CD4-positive, CD25-positive, alpha-beta regulatory T cell (primary cell): ENCODE data around the gene MGRN1. TPM values are rescaled to one million over a fixed set of nuclear protein-coding genes. Genes with fewer than 3 reads are reported as not detected.

Experiments
- ATAC-seq, 2 donors: fragments of 150-1000 bp; cut with Tn5 transposase; one replicate each; pipeline ENCODE4 v1.10.0; 2021; ENCODE audit warnings: low read depth in 2 of 2, moderate number of reproducible peaks in 2 of 2, moderate library complexity in 1 of 2
- DNase-seq, 3 donors: peaks; one replicate each; pipeline versions ENCODE4 v3.0.0 to v3.0.0-alpha.2; 2012 to 2022; ENCODE audit warnings: mixed read lengths in 1 of 3
- H3K27ac ChIP-seq: one replicate; pipeline ENCODE4 v1.7.0; 2013; ENCODE audit warnings: mild to moderate bottlenecking, low read length; ENCODE audit not compliant: insufficient read depth, poor library complexity, severe bottlenecking
- H3K27me3 ChIP-seq: one replicate; pipeline ENCODE4 v1.7.0; 2013; ENCODE audit warnings: low read length; ENCODE audit not compliant: control insufficient read depth, insufficient read depth
- H3K36me3 ChIP-seq: one replicate; pipeline ENCODE4 v1.7.0; 2013; ENCODE audit warnings: mild to moderate bottlenecking, low read length, moderate library complexity; ENCODE audit not compliant: control insufficient read depth, insufficient read depth
- H3K4me1 ChIP-seq: 2 replicates; pipeline ENCODE4 v1.7.0; 2013; ENCODE audit warnings: mild to moderate bottlenecking, low read length; ENCODE audit not compliant: insufficient read depth, control insufficient read depth, poor library complexity, severe bottlenecking
- H3K4me3 ChIP-seq: one replicate; pipeline ENCODE4 v1.7.0; 2013; ENCODE audit warnings: low read depth, mild to moderate bottlenecking, low read length, moderate library complexity
- H3K9me3 ChIP-seq, 2 experiments: 1 replicate in 1 of 2; 2 replicates in 1 of 2; pipeline ENCODE4 v1.7.0; 2013; ENCODE audit warnings: low read length in 2 of 2, mild to moderate bottlenecking in 1 of 2, moderate library complexity in 1 of 2; ENCODE audit not compliant: control insufficient read depth in 2 of 2
- H3K27ac Mint-ChIP-seq, 3 donors: one replicate each; pipeline ENCODE4 v1.8.0; 2020 to 2022; ENCODE audit warnings: mild to moderate bottlenecking in 3 of 3, mixed read lengths in 3 of 3, moderate library complexity in 2 of 3
- H3K27me3 Mint-ChIP-seq: one replicate; pipeline ENCODE4 v1.8.0; 2022; ENCODE audit warnings: mild to moderate bottlenecking, mixed read lengths
- H3K36me3 Mint-ChIP-seq: one replicate; pipeline ENCODE4 v1.8.0; 2020; ENCODE audit warnings: mixed read lengths
- H3K4me1 Mint-ChIP-seq, 4 donors: one replicate each; pipeline ENCODE4 v1.8.0; 2020 to 2022; ENCODE audit warnings: mixed read lengths in 4 of 4, mild to moderate bottlenecking in 1 of 4
- H3K4me3 Mint-ChIP-seq, 4 donors: one replicate each; pipeline ENCODE4 v1.8.0; 2020 to 2022; ENCODE audit warnings: mild to moderate bottlenecking in 4 of 4, mixed read lengths in 4 of 4, moderate library complexity in 3 of 4
- H3K9me3 Mint-ChIP-seq, 7 donors: one replicate each; pipeline ENCODE4 v1.8.0; 2020 to 2022; ENCODE audit warnings: mixed read lengths in 7 of 7, mild to moderate bottlenecking in 3 of 7, moderate library complexity in 2 of 7
- polyA plus RNA-seq, 4 donors: library from polyadenylated mRNA; unstranded; fragments of 300-500 nt; fragmentation: Illumina TruSeq; gene quantifications; one replicate each; pipeline ENCODE4 v1.2.3, GENCODE V29; 2021
- total RNA-seq: library from RNA; stranded (reverse); gene quantifications from one replicate; pipeline ENCODE4 v1.2.3, GENCODE V29; 2022

Gene MGRN1
- total and polyA plus RNA-seq, 5 donors from 2014 or later = 2.5 to 78.2 (median 4.7) TPM

- Mint-ChIP-seq H3K27ac (no peak overlapping the region), H3K4me1 (peaks cover 0 to 12% (median under 1%) of the 10 kb centered on the region in 4 donors), H3K36me3 (no peaks in the 10 kb centered on the region), H3K9me3 (peaks cover 0 to 3% (median 0%) of the 10 kb centered on the region in 7 donors), H3K27me3 (peaks cover 21% of the 10 kb centered on the region), H3K4me3 (no peak overlapping the region)
- Histone ChIP-seq H3K36me3 (no peaks in the 10 kb centered on the region), H3K9me3 (peaks cover 0 to 7% of the 10 kb centered on the region in 2 experiments), H3K27ac (no peak overlapping the region), H3K27me3 (peaks cover 8% of the 10 kb centered on the region), H3K4me3 (no peak overlapping the region), H3K4me1 (peaks cover 3% of the 10 kb centered on the region)
- ATAC-seq (no peak), DNase-seq (no peak)
Measured at GRCh38 chr16:4588386-4588785, 36.2 kb upstream of the MGRN1 start.

DNA sequence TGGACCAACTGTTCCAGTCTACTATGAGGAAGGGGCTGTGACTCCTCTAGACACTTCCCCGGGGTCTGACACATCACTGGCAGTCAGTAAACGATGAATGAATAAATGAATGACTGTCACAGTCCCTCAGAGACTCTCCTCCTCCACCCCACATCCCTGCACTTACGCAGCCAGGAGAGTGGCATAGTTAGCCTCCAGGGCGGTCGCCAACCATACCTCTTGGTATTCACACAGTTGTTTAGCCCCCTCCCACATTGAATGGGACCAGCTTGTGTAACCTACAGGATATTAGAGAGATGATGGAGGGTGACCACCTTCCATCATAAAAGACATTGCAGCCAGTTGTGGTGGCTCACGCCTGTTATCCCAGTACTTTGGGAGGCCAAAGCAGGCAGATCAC is 35.7 kb upstream of the MGRN1 start:
- H3K36me3 Mint-ChIP-seq = no peaks in the 10 kb centered on the region
- Histone ChIP-seq H3K36me3 (no peaks in the 10 kb centered on the region), H3K9me3 (peaks cover 0 to 7% of the 10 kb centered on the region in 2 experiments), H3K4me3 (no peak overlapping the region), H3K4me1 (peaks cover 3% of the 10 kb centered on the region), H3K27me3 (peaks cover 8% of the 10 kb centered on the region), H3K27ac (no peak overlapping the region)
- ATAC-seq = no peak
- no peak for DNase-seq
- peaks cover 0 to 3% (median 0%) of the 10 kb centered on the region in 7 donors for H3K9me3 Mint-ChIP-seq
- H3K27ac Mint-ChIP-seq = no peak overlapping the region
- H3K4me3 Mint-ChIP-seq = no peak overlapping the region
- H3K27me3 Mint-ChIP-seq = peaks cover 21% of the 10 kb centered on the region
- peaks cover 0 to 12% (median under 1%) of the 10 kb centered on the region in 4 donors for H3K4me1 Mint-ChIP-seq

GRCh38 chr16:4591191-4591590 is 33.4 kb upstream of the MGRN1 start:
- H3K4me3 Mint-ChIP-seq = no peak overlapping the region
- H3K27ac Mint-ChIP-seq = no peak overlapping the region
- H3K36me3 Mint-ChIP-seq = no peaks in the 10 kb centered on the region
- DNase-seq (no peak), ATAC-seq (no peak)
- Histone ChIP-seq H3K4me1 (no peaks in the 10 kb centered on the region), H3K27ac (no peak overlapping the region), H3K4me3 (no peak overlapping the region), H3K36me3 (no peaks in the 10 kb centered on the region), H3K27me3 (peaks cover 7% of the 10 kb centered on the region), H3K9me3 (peaks cover 0 to 7% of the 10 kb centered on the region in 2 experiments)
- H3K9me3 Mint-ChIP-seq = peaks cover 0 to 3% (median 0%) of the 10 kb centered on the region in 7 donors
- H3K4me1 Mint-ChIP-seq = peaks cover 0 to 4% (median 0%) of the 10 kb centered on the region in 4 donors
- H3K27me3 Mint-ChIP-seq = peaks cover 12% of the 10 kb centered on the region

GRCh38 chr16:4591706-4592470 is 32.7 kb upstream of the MGRN1 start:
- Mint-ChIP-seq H3K36me3 (no peaks in the 10 kb centered on the region), H3K4me3 (no peak overlapping the region), H3K9me3 (peaks cover 0 to 3% (median 0%) of the 10 kb centered on the region in 7 donors), H3K27me3 (peaks cover 9% of the 10 kb centered on the region), H3K4me1 (no peaks in the 10 kb centered on the region), H3K27ac (peak overlapping the region in 1 of 3 donors; percentile 63)
- H3K36me3 ChIP-seq = no peaks in the 10 kb centered on the region
- no peak overlapping the region for H3K27ac ChIP-seq
- ATAC-seq (no peak), DNase-seq (no peak)
- peaks cover 0 to 7% of the 10 kb centered on the region in 2 experiments for H3K9me3 ChIP-seq
- peaks cover under 1% of the 10 kb centered on the region for H3K27me3 ChIP-seq
- H3K4me1 ChIP-seq = no peaks in the 10 kb centered on the region
- H3K4me3 ChIP-seq = no peak overlapping the region

DNA sequence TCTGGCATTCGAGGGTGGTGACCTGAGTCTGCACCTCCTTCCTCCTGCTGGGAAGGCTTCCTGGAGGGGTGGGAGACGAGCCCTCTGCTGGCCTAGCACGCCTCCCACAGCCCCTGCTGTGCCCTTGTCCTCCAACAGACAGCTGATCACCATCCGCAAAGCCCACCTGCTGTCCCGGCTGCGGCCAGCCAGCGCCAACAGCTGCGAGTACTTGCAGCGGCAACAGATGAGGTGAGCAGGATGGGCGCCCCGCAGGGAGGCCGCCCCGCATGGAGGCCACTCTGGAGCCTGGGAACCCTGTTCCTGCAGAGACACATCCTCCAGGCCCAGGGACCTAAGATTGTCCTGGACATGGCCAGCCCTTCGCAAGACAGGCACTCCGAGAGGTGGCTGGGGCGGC is 31.5 kb upstream of the MGRN1 start:
- Histone ChIP-seq H3K4me3 (no peak overlapping the region), H3K27me3 (no peaks in the 10 kb centered on the region), H3K4me1 (no peaks in the 10 kb centered on the region), H3K9me3 (peaks cover 0 to 6% of the 10 kb centered on the region in 2 experiments), H3K36me3 (no peaks in the 10 kb centered on the region), H3K27ac (no peak overlapping the region)
- H3K9me3 Mint-ChIP-seq = peaks cover 0 to 2% (median 0%) of the 10 kb centered on the region in 7 donors
- H3K27ac Mint-ChIP-seq = no peak overlapping the region
- H3K27me3 Mint-ChIP-seq = peaks cover 5% of the 10 kb centered on the region
- H3K36me3 Mint-ChIP-seq = no peaks in the 10 kb centered on the region
- no peak overlapping the region for H3K4me3 Mint-ChIP-seq
- ATAC-seq (no peak), DNase-seq (no peak)
- no peaks in the 10 kb centered on the region for H3K4me1 Mint-ChIP-seq

DNA sequence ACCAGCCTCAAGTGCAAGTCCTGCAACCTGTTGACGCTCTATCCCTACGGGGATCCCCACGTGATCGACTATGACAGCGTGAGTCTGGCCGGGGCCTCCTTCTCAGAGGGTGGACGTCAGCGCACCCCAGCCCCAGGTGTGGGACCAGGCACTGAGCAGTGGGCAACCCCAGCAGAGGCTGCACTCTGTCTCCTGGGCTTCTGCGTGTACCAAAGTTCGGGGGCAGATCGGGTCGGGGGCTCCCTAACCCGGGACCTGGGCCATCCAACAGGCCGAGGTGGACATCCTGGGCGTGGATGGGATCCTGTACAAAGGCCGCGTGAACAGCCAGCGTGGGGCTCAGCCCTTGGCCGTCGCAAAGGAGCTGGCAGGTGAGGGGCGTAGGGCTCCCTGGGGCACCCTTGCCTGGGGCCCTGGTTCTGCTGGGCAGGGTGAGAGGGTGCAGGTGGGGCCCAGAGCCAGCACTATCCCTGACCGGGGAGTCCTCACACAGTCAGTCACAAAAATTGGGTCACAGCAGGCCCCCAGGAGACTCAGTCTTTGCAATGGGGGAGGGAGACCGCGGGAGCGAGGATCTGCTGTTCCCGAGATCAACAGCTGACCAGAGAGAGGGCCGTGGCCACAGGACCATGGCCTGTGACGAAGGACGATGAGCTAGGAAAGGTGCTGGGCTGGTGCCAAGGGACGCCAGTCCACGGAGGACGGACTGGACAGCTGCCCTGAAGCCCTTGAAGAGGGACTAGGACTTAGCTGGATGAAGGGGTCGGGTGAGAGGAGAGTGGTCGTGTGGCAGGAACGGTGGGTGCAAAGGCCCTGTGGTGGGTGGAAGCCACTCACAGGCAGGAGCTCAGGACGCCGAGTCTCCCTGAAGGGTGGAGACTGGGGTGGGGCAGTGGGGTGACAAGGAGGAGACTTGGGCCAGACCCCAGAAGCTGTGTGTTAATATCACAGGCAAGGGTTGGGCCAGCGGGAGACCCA is 29.9 kb upstream of the MGRN1 start:
- no peaks in the 10 kb centered on the region for H3K36me3 Mint-ChIP-seq
- DNase-seq = no peak
- Histone ChIP-seq H3K27me3 (no peaks in the 10 kb centered on the region), H3K4me3 (no peak overlapping the region), H3K9me3 (no peaks in the 10 kb centered on the region), H3K4me1 (no peaks in the 10 kb centered on the region), H3K36me3 (no peaks in the 10 kb centered on the region), H3K27ac (no peak overlapping the region)
- no peak for ATAC-seq
- H3K9me3 Mint-ChIP-seq = no peaks in the 10 kb centered on the region
- no peaks in the 10 kb centered on the region for H3K4me1 Mint-ChIP-seq
- H3K4me3 Mint-ChIP-seq = no peak overlapping the region
- no peak overlapping the region for H3K27ac Mint-ChIP-seq
- peaks cover 4% of the 10 kb centered on the region for H3K27me3 Mint-ChIP-seq

DNA sequence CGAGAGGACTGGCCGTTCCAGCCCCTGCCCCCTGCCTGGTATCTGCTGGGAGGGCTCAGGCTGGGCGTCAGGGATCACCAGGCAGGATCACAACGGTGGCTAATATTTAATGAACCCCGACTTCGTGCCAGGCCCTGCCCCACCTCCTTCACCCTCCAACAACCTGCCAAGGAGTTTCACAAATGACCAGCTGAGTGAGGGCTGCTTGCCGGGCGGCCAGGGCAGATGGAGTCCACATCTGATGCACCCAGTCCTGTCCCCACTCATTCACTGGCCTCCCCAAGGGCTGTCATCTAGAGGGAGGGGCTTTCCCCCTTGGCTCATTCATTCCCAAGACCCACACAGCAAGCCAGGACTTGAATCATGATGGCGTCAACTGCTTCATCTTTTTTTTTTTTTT is 27.5 kb upstream of the MGRN1 start:
- Mint-ChIP-seq H3K9me3 (no peaks in the 10 kb centered on the region), H3K27ac (no peak overlapping the region), H3K4me3 (no peak overlapping the region), H3K36me3 (no peaks in the 10 kb centered on the region), H3K27me3 (peaks cover 4% of the 10 kb centered on the region), H3K4me1 (no peaks in the 10 kb centered on the region)
- Histone ChIP-seq H3K36me3 (no peaks in the 10 kb centered on the region), H3K4me3 (no peak overlapping the region), H3K27ac (no peak overlapping the region), H3K27me3 (no peaks in the 10 kb centered on the region), H3K4me1 (no peaks in the 10 kb centered on the region), H3K9me3 (no peaks in the 10 kb centered on the region)
- ATAC-seq (no peak), DNase-seq (no peak)
